Measurements from ENCODE around the gene CDK14.

The CDK14 gene

GRCh38 chr7:90689260-90689659 lies 93.1 kb downstream of the CDK14 start:
- DNase-seq, result no peak

- DNase-seq, result no peak
Measured at GRCh38 chr7:90690159-90690858, 94.2 kb downstream of the CDK14 start.

DNA sequence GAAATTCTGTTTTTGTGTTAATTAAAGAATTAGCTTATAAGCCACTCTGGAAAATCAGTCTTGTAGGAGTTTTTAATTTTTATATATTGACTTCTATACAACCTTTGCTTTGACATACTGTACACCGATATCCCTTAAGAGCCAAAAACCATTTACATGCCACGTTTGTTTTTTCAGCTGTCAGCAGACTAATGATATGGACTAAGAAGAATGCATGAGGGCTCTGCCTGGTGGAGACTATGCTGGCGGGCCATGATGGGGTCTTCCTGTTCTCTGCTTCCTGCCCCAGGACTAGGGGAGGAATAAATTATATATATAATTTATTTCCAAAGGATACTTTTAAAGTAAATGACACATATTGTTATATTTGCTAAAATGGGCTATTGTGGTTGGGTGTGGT lies 96.3 kb downstream of the CDK14 start:
- no peak for DNase-seq

GRCh38 chr7:90692947-90693346 lies 96.8 kb downstream of the CDK14 start:
- no peak for DNase-seq

DNA sequence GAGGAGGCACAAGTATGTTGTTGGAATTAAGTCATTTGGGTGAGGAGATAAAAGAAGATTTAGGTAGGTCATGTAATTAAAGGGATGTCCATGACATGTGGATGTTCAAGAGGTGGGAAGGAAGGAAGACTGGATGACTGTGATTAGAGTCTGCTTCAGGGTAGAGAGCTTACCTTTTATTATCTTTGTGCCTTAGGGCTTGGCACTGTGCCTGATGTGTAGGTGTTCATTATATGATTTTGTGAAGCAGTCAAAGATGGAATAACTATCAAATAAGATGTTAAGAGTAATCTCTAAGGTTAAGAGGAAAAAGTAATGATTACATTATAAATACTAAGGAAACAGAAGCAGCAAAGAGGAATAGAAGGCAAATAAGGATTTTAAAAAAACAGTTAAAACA lies 97.8 kb downstream of the CDK14 start:
- DNase-seq, result no peak

GRCh38 chr7:90698616-90699015 lies 102.5 kb downstream of the CDK14 start:
- no peak for DNase-seq

- no peak for DNase-seq
Measured at GRCh38 chr7:90701021-90701420, 104.9 kb downstream of the CDK14 start.

GRCh38 chr7:90701771-90702170 lies 105.7 kb downstream of the CDK14 start:
- no peak for DNase-seq

DNA sequence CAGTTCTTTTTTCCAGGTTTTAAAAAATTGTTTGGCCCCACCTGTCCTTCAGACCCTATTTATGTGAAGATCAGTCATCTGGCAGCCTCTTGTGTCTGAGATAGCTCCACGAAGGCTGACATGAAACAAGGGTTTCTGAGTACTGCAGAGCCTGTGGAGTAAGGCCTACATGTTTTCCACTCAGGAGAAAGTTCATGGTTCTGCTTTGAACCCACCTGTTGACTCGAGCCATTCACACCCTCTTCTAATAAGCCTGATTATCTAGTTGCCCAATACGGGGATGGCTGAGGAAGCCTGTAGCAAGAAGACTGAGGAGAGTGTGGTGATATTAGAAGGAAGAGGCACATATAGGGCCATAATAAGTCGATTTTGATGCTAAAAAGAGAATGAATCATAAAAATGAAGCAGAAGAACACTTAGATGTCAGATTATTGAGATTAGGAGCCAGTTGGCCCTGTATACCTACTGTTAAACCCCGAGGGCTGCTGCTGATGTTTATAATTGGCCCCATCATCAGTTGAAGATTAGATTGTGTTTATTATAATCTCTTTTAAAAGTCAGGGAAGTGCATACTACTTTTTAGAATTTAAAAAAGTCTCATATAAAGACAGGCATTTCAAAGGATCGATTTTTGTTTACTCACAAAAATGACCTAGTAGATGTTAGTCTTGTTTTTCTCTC lies 109.4 kb downstream of the CDK14 start:
- no peak for DNase-seq

GRCh38 chr7:90706072-90706716 lies 110.1 kb downstream of the CDK14 start:
- no peak for DNase-seq

DNA sequence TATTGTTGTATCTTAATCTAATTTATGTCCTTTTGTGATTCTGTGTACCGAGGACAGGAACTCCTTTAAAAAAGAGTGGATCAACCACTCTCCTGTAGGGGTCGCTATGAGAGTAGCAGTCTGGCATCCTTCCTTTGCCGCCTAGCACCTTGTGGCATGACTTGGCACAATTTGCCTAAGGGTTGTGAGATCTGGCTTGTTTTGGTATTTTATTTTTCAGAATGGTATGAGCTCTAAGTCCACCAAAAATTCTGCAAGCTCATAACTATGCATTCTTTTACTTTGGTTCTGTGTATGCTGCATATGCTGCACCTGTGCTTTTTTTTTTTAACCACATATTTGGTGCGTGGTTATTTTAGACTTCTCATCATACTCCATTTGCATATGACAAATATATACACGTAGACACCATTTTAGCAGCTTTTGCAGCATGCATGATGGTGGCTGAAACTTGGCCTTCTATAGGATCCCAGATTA lies 112.8 kb downstream of the CDK14 start:
- peak; percentile 58 for DNase-seq

DNA sequence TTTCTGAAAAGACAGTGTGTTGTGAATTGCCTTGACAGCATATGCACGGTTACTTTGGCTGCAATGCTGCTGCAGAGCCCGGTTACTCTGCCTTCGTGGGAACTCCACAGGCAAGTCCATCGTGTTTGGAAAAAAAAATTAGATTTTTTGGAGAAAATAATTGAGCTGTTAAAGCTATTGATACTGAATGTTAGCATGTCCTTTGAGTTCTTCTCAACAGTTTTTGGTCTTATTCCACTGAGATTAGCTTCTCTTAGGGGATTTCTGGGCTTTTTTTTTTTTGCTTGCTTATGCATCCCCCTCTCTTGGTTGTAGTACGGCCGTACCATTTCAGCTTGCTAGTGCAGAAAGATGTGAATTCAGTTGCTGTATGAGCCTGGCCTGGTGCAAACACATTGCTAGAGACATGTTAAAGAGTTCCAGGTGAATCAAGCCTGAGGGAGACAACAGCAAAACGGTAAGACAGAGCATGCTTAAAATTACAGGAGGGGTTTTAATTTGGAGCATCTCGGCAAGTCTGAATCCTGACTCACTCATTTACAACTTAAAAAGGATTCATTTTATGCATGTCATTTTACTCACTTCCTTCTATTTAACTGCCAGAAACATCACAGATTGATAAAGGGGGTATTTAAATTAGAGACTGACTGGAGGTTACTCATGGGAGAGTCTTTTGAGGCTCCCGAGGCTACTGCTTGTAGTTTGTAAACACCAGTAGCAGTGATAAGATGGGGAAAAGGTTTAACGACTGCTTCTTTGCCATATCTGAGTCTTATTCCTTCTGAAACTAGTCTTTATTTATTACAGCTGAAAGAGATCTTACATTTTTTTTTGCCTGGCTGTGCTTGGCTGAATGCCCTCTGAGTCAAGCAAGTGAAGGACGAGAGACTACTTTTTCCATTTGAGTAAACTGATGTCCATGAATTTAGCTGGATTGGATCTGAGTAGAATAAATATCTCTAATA lies 113.7 kb downstream of the CDK14 start:
- DNase-seq, result peak; percentile 66

- DNase-seq, result no peak
Measured at GRCh38 chr7:90710466-90710850, 114.3 kb downstream of the CDK14 start.

DNA sequence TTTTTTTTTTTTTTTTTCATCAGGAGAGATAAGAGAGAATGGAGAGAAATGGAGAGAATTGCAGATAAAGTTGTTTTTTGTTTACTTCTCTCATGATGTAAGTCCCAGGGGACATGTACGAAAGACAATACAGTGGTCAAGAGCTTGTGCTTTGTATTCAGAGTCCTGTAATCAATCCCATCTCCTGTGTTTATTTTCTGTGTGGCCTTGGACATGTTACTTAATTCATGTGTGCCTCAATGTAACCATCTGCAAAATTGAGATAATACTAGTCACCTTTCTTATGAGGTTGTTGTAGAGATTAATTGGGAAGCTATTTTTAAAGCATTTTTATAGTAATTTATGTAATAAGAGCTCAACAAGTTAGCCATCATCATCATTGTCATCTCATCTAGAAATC lies 117.5 kb downstream of the CDK14 start:
- DNase-seq, result no peak

DNA sequence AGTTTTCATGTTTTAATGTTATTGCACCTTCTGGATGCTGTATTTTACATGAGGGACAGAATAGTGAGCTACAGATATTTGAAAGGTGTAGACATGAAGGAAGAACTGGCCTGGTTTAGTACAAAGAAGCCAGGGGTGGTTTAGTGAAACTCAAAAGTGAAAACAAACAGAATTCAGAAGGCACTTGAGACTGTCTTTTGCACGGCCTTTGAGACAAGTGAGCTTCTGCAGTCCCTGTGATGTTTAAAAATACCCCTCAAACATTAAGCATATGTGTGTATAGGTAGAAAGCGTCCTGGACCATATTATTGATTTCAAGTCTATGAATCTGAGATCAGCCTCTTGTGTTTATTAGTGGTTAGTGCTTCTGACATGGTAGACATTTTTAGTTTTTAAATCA lies 118.9 kb downstream of the CDK14 start:
- DNase-seq, result no peak

GRCh38 chr7:90717296-90718060 lies 121.4 kb downstream of the CDK14 start:
- DNase-seq, result peak; percentile 58

- DNase-seq, result no peak
Measured at GRCh38 chr7:90719155-90719554, 123.0 kb downstream of the CDK14 start.

DNA sequence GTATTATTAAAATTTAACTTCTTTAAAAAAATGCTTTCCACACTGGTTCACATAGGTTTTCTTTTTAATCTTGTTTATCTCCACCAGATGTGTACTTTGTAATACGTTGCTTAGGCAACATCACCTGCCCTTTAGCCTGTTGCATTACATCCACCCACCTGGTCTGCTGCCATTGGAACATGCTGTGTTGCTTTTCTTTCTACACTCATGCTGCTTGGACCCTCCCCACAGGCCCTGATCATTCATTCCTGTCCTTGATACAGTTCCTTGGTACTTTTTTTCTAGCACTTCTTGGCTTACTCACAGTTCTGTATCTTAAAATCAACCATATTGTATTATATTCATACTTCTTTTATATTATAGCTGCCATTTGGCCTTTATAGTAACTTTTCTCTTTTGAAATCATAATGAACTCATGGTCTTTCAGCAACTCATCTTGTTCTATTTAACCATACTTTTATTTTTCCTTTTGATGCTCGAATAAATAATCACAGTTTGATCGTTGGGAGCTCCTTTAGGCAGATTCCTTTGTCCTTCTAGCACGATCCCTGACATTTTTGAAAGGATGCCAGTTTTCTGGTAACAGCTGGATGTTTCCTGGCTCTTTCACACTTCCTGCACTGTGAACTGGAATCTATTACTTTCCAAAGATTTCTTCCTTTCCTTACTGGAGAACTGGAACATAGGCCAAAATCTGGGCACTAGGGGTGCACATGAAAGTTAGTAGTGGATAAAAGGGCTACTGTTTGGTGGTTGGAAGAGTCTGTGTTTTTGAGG lies 125.1 kb downstream of the CDK14 start:
- DNase-seq, result peak; percentile 73

DNA sequence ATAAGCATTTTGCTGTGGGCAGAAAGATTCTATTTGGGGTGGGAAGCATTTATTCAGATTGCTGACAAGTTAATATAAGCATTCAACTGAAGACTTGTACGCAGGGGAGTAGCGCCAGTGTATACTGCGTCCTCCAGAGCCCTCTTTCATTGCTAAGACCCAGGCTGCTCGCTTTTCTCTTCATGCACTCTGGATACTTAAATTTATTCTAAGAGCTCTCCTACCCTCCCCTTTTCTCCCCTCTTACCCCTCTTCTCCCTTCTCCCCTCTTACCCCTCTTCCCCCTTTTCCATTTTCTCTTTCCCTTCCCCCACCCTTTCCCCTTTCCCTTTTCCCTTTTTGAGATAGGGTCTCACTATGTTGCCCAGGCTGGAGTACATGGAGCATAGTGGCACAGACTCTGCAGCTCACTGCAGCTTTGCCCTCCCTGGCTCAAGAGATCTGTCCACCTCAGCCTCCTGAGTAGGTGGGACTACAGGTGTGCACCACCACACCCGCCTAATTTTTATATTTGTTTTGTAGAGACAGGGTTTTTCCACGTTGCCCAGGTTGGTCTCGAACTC lies 125.8 kb downstream of the CDK14 start:
- DNase-seq, result no peak

- DNase-seq, result no peak
Measured at GRCh38 chr7:90723233-90723632, 127.1 kb downstream of the CDK14 start.

GRCh38 chr7:90723866-90724265 lies 127.7 kb downstream of the CDK14 start:
- DNase-seq, result no peak

All from eye (tissue), 1 donor.